ENCODE measurements around the gene DTX3L. TPM values are rescaled to one million over a fixed set of nuclear protein-coding genes. Genes with fewer than 3 reads are reported as not detected.

Gene DTX3L
- total and polyA plus RNA-seq, 2 donors from 2014 or later, result 8.4 to 58.0 TPM

- Histone ChIP-seq H3K4me1 (ENCODE audit: control insufficient read depth in 2 of 3, insufficient read depth in 2 of 3, low read depth in 1 of 3, low read length in 3 of 3) (peaks cover 0 to 3% (median 2%) of the 10 kb centered on the region in 3 donors), H3K9me3 (ENCODE audit: control insufficient read depth in 2 of 3, insufficient read depth in 1 of 3, low read length in 3 of 3) (no peaks in the 10 kb centered on the region), H3K27ac (ENCODE audit: low read depth in 2 of 2, low read length in 2 of 2) (no peak overlapping the region), H3K4me3 (ENCODE audit: low read length in 3 of 3) (no peak overlapping the region), H3K9ac (ENCODE audit: low read length in 3 of 3) (no peak overlapping the region), H3K36me3 (ENCODE audit: control insufficient read depth in 2 of 3, insufficient read depth in 3 of 3, low read length in 3 of 3) (no peaks in the 10 kb centered on the region), H3K27me3 (ENCODE audit: control insufficient read depth, insufficient read depth, low read length) (no peaks in the 10 kb centered on the region)
- DNase-seq (no peak), FAIRE-seq (no peak)
- TF ChIP-seq, protein P1, sequence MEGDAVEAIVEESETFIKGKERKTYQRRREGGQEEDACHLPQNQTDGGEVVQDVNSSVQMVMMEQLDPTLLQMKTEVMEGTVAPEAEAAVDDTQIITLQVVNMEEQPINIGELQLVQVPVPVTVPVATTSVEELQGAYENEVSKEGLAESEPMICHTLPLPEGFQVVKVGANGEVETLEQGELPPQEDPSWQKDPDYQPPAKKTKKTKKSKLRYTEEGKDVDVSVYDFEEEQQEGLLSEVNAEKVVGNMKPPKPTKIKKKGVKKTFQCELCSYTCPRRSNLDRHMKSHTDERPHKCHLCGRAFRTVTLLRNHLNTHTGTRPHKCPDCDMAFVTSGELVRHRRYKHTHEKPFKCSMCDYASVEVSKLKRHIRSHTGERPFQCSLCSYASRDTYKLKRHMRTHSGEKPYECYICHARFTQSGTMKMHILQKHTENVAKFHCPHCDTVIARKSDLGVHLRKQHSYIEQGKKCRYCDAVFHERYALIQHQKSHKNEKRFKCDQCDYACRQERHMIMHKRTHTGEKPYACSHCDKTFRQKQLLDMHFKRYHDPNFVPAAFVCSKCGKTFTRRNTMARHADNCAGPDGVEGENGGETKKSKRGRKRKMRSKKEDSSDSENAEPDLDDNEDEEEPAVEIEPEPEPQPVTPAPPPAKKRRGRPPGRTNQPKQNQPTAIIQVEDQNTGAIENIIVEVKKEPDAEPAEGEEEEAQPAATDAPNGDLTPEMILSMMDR (IDR thresholded peaks at IDR 0.05; ENCODE audit: borderline replicate concordance, extremely low read depth, insufficient read depth), result no peak
- intact Hi-C loops (cut with DNase I), result no loop called here
These were observed 47.2 kb upstream of the DTX3L start for GRCh38 chr3:122516846-122517360.

DNA sequence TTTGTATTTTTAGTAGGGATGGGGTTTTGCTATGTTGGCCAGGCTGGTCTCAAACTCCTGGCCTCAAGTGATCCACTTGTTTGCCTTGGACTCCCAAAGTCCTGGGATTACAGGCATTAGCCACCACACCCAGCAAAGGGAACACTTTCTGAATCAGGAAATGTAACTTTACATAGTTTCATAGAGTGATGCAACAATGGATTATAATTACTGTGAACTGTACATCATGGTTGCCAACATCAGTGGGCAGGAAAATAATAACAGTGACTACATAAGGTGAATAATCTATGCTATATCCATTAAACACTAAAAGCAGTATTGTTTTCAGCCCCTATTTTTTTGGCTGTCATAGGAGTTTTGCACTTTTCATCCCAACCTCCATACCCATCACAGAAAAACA, 44.4 kb upstream of the DTX3L start:
- no peak overlapping the region for H3K9ac ChIP-seq (ENCODE audit: low read length in 3 of 3)
- H3K27me3 ChIP-seq (ENCODE audit: control insufficient read depth, insufficient read depth, low read length), result no peaks in the 10 kb centered on the region
- H3K27ac ChIP-seq (ENCODE audit: low read depth in 2 of 2, low read length in 2 of 2), result no peak overlapping the region
- no peak overlapping the region for H3K4me3 ChIP-seq (ENCODE audit: low read length in 3 of 3)
- H3K9me3 ChIP-seq (ENCODE audit: control insufficient read depth in 2 of 3, insufficient read depth in 1 of 3, low read length in 3 of 3), result no peaks in the 10 kb centered on the region
- intact Hi-C loops (cut with DNase I), result no loop called here
- TF ChIP-seq, protein P1 (IDR thresholded peaks at IDR 0.05; ENCODE audit: borderline replicate concordance, extremely low read depth, insufficient read depth), result no peak
- FAIRE-seq (no peak), DNase-seq (no peak)
- H3K4me1 ChIP-seq (ENCODE audit: control insufficient read depth in 2 of 3, insufficient read depth in 2 of 3, low read depth in 1 of 3, low read length in 3 of 3), result peaks cover 0 to 3% (median 0%) of the 10 kb centered on the region in 3 donors
- H3K36me3 ChIP-seq (ENCODE audit: control insufficient read depth in 2 of 3, insufficient read depth in 3 of 3, low read length in 3 of 3), result no peaks in the 10 kb centered on the region

DNA sequence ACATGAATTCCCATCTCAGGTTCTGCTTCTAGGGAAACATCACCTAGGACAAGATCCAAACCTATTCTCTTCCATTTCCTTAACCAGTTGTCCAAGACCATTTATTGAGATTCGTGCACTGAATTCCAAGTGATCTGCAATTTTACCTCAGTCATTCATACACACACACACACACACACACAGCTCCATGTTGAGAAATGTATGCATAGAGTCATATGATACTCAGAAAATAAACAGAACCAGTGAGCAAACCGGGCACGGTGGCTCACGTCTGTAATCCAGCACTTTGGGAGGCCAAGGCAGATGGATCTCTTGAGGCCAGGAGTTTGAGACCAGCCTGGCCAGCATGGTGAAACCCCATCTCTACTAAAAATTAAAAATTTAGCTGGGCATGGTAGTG, 43.3 kb upstream of the DTX3L start:
- FAIRE-seq, result no peak

More for the DNA sequence above, 43.3 kb upstream of the DTX3L start:
- no peak for DNase-seq
- H3K36me3 ChIP-seq (ENCODE audit: control insufficient read depth in 2 of 3, insufficient read depth in 3 of 3, low read length in 3 of 3), result no peaks in the 10 kb centered on the region
- H3K9me3 ChIP-seq (ENCODE audit: control insufficient read depth in 2 of 3, insufficient read depth in 1 of 3, low read length in 3 of 3), result no peaks in the 10 kb centered on the region
- intact Hi-C loops (cut with DNase I), result no loop called here
- no peaks in the 10 kb centered on the region for H3K4me1 ChIP-seq (ENCODE audit: control insufficient read depth in 2 of 3, insufficient read depth in 2 of 3, low read depth in 1 of 3, low read length in 3 of 3)
- H3K27me3 ChIP-seq (ENCODE audit: control insufficient read depth, insufficient read depth, low read length), result no peaks in the 10 kb centered on the region
- H3K4me3 ChIP-seq (ENCODE audit: low read length in 3 of 3), result no peak overlapping the region
- H3K9ac ChIP-seq (ENCODE audit: low read length in 3 of 3), result no peak overlapping the region
- H3K27ac ChIP-seq (ENCODE audit: low read depth in 2 of 2, low read length in 2 of 2), result no peak overlapping the region
- TF ChIP-seq, protein P1 (IDR thresholded peaks at IDR 0.05; ENCODE audit: borderline replicate concordance, extremely low read depth, insufficient read depth), result no peak

Data from kidney (tissue), 14 donors.